Cardiac muscle cell (in vitro differentiated cells and primary cell): ENCODE data around the gene IGFN1. TPM values are rescaled to one million over a fixed set of nuclear protein-coding genes. Genes with fewer than 3 reads are reported as not detected.

Experiments used
- DNase-seq, 2 donors: peaks; one replicate each; pipeline versions ENCODE4 v3.0.0 to v3.0.0-alpha.2; 2010 to 2017; ENCODE audit warnings: low read depth in 1 of 2, low spot score in 1 of 2
- H3K27ac ChIP-seq: fragments of 200-600 bp; sonication (generic); 2 replicates; pipeline ENCODE4 v1.5.1; 2016
- H3K27me3 ChIP-seq: fragments of 200-600 bp; sonication (generic); 2 replicates; pipeline ENCODE4 v1.6.0; 2016; ENCODE audit warnings: control low read depth
- H3K36me3 ChIP-seq: fragments of 200-600 bp; sonication (generic); 2 replicates; pipeline ENCODE4 v1.5.1; 2016; ENCODE audit warnings: control low read depth
- H3K4me1 ChIP-seq: fragments of 200-600 bp; sonication (generic); 2 replicates; pipeline ENCODE4 v1.8.1; 2017; ENCODE audit warnings: low read depth, mild to moderate bottlenecking, mixed run types
- H3K4me3 ChIP-seq: fragments of 200-600 bp; sonication (generic); 2 replicates; pipeline ENCODE4 v1.5.1; 2016; ENCODE audit warnings: mild to moderate bottlenecking
- H3K9me3 ChIP-seq: fragments of 200-600 bp; sonication (generic); 2 replicates; pipeline ENCODE4 v1.5.1; 2017; ENCODE audit warnings: low read depth, mild to moderate bottlenecking, control low read depth
- CTCF ChIP-seq: IDR thresholded peaks from 2 replicates; pipeline ENCODE4 v1.5.1; 2012; ENCODE audit warnings: low read depth, mild to moderate bottlenecking, low read length
- polyA plus RNA-seq: library from polyadenylated mRNA; unstranded; fragments of >200 nt; fragmentation: Nextera tagmentation; extraction: Ambion mirVana; gene quantifications from 2 replicates; pipeline ENCODE4 v1.2.1, GENCODE V29; 2016
- total RNA-seq: library from RNA; depleted of rRNA; stranded (reverse); fragments of >200 nt; gene quantifications from 2 replicates; pipeline ENCODE4 v1.2.3, GENCODE V29; 2016

Gene IGFN1
- total and polyA plus RNA-seq, 2 experiments from 2014 or later, result not detected

DNA sequence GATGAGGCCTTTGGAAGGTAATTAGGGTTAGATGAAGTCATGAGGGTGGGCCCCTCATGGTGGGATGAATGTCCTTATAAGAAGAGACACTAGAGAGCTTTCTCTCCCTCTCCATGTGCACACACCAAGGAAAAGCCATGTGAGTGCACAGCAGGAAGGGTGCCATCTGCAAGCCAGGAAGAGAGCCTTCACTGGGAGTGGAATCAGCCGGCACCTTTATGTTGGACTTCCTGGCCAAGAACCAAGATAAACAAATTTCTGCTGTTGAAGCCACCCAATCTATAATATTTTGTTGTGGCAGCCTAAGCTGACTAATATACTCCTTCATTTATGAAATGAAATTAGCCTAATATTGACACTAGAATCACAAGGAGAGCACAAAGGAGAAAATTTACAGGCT, 54.5 kb downstream of the IGFN1 start:
- TF ChIP-seq CTCF, result no peak
- peaks cover 6% of the 10 kb centered on the region for H3K27me3 ChIP-seq
- no peak overlapping the region for H3K4me3 ChIP-seq
- no peaks in the 10 kb centered on the region for H3K9me3 ChIP-seq
- no peaks in the 10 kb centered on the region for H3K4me1 ChIP-seq
- no peak for DNase-seq
- H3K36me3 ChIP-seq, result no peaks in the 10 kb centered on the region
- no peak overlapping the region for H3K27ac ChIP-seq

- DNase-seq, result no peak
- H3K4me1 ChIP-seq, result no peaks in the 10 kb centered on the region
- H3K27me3 ChIP-seq, result peaks cover 6% of the 10 kb centered on the region
- H3K4me3 ChIP-seq, result no peak overlapping the region
- TF ChIP-seq CTCF, result no peak
- H3K36me3 ChIP-seq, result no peaks in the 10 kb centered on the region
- H3K9me3 ChIP-seq, result no peaks in the 10 kb centered on the region
- H3K27ac ChIP-seq, result no peak overlapping the region
These were observed 58.3 kb downstream of the IGFN1 start for GRCh38 chr1:201248721-201249559.

DNA sequence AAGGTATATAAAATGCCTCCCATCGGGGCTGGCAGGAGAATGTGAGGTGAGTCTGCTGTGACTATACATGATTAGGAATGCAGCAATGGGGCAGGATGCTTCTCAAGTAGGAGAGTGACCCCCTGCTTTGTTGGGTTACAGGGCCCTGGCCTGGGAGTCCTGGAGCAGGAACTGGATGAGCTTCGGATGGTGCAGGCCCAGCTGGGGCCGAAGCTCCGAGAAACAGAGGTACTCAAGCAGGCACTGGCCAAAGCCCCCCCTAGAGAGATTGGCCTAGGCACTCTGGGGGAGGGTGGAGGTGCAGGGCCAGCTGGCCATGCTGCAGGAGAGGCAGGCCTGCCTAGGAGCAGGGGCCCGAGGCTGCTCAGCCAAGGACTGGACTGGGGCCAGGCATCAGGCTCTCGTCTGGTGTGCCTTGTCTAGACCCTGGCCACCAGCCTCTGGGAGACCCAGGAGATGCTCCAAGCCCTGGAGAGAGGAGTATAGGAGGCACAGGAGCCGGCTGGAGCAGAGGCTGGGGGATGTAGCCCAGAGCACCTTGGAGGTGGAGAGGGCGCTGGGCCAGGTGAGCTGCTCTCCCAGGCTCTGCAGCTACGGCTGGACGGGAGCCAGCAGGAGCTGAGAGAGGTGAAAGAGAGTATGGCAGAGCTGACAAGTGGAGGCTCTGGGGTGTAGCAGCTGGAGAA, 59.8 kb downstream of the IGFN1 start:
- no peak overlapping the region for H3K27ac ChIP-seq
- no peak for DNase-seq
- no peaks in the 10 kb centered on the region for H3K9me3 ChIP-seq
- H3K4me1 ChIP-seq, result no peaks in the 10 kb centered on the region
- no peak for TF ChIP-seq CTCF
- peaks cover 6% of the 10 kb centered on the region for H3K27me3 ChIP-seq
- H3K4me3 ChIP-seq, result no peak overlapping the region
- no peaks in the 10 kb centered on the region for H3K36me3 ChIP-seq

GRCh38 chr1:201251411-201251810, 60.8 kb downstream of the IGFN1 start:
- Histone ChIP-seq H3K36me3 (no peaks in the 10 kb centered on the region), H3K4me3 (no peak overlapping the region), H3K27ac (no peak overlapping the region), H3K27me3 (no peaks in the 10 kb centered on the region), H3K4me1 (no peaks in the 10 kb centered on the region), H3K9me3 (no peaks in the 10 kb centered on the region)
- DNase-seq, result no peak
- TF ChIP-seq CTCF, result no peak

DNA sequence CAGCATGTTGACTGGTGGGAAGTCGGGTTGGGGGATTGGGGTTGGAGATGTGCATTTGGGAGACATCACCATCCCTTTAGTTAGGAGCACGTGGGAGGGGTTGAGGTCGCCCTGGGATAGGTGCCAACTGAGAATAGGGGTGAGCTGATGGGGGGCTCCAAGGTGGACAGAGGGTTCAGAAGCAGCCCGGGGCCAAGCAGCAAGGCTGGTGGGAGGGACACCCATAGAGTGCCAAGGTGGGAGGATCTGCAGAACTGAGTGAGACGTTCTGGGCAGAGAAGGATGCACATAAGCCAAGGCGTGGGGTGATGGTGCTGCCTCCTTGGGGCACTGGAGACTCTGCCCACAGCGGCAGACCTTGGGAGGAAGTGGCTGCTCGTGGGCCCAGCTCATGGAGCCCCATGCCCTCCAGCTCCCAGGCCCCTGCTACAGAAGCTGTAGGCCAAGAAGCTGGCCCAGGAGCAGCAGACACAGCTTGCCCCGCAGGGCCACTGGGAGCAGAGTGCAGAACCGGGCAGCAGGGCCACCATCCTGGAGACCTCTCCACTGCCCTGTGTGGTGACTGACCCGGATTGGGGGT, 61.3 kb downstream of the IGFN1 start:
- no peaks in the 10 kb centered on the region for H3K27me3 ChIP-seq
- H3K9me3 ChIP-seq, result no peaks in the 10 kb centered on the region
- no peaks in the 10 kb centered on the region for H3K4me1 ChIP-seq
- no peak overlapping the region for H3K4me3 ChIP-seq
- H3K36me3 ChIP-seq, result no peaks in the 10 kb centered on the region
- no peak for DNase-seq
- no peak for TF ChIP-seq CTCF
- no peak overlapping the region for H3K27ac ChIP-seq
